ENCODE data around the gene PLXNC1. TPM values are rescaled to one million over a fixed set of nuclear protein-coding genes. Genes with fewer than 3 reads are reported as not detected.

Gene PLXNC1
- total and polyA plus RNA-seq, 2 of the 8 experiments (the other 6 are each of a cell fraction or from before 2014, with no cell fraction given) = 0.83 to 2.0 TPM

DNA sequence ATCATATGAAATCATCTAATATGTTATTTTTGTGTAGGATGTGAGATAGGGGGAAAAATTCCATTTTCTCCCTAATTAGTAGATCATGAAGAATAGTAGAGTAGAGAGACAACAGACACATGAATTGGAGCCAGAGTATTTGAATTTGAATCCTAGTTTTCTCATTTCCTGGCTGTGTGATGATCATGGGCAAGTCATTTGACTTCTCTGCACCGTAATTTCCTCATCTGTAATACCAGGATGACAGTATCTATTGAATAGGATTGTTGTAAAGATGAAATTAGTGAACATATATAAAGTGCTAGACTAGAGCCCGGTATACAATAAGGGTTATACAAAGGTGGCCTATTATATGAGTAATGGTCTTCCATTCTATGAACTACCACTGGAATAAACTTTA is 32.2 kb upstream of the PLXNC1 start:
- Histone ChIP-seq H2BK120ac (replicated peaks; ENCODE audit: low read depth, low read length) (no peak overlapping the region), H2BK15ac (ENCODE audit: low read length) (no peak overlapping the region), H4K91ac (replicated peaks; ENCODE audit: insufficient read length, low read length) (no peak overlapping the region), H2AK5ac (ENCODE audit: low read depth, low read length) (no peak overlapping the region), H3K27ac (ENCODE audit: low read depth, low read length) (no peak overlapping the region), H3K79me2 (ENCODE audit: control insufficient read depth in 1 of 2, insufficient read depth in 2 of 2, low read length in 2 of 2) (no peaks in the 10 kb centered on the region), H2BK20ac (ENCODE audit: low read length) (no peak overlapping the region), H3K4me1 (replicated peaks in 1 of 4; ENCODE audit: control insufficient read depth in 3 of 4, insufficient read depth in 4 of 4, low read length in 3 of 4) (peaks cover 0 to 5% (median 2%) of the 10 kb centered on the region in 4 experiments; a peak in 2 of 7 replicates), H4K8ac (ENCODE audit: extremely low read depth, insufficient read depth, low read length) (no peak overlapping the region), H3K23ac (ENCODE audit: insufficient read length) (no peak overlapping the region), H3K4me2 (ENCODE audit: insufficient read depth in 1 of 2, low read depth in 2 of 2, low read length in 2 of 2) (no peak overlapping the region), H2BK5ac (ENCODE audit: low read depth, low read length) (no peak overlapping the region), H3K9me3 (ENCODE audit: insufficient read depth in 2 of 2, low read depth in 1 of 2, low read length in 1 of 2) (no peaks in the 10 kb centered on the region), H2AFZ (ENCODE audit: low read length) (no peak overlapping the region), H3K36me3 (ENCODE audit: control insufficient read depth in 2 of 4, insufficient read depth in 4 of 4, low read length in 3 of 4) (no peaks in the 10 kb centered on the region), H3K14ac (ENCODE audit: insufficient read length) (no peak overlapping the region), H3K4me3 (ENCODE audit: extremely low read depth in 1 of 4, insufficient read depth in 2 of 4, low read depth in 3 of 4, low read length in 4 of 4) (no peak overlapping the region), H3K4ac (replicated peaks; ENCODE audit: insufficient read length, low read depth, low read length) (no peak overlapping the region), H4K5ac (ENCODE audit: insufficient read length, low read depth, low read length) (no peak overlapping the region), H3K27me3 (replicated peaks in 1 of 4; ENCODE audit: control insufficient read depth in 3 of 4, extremely low read depth in 1 of 4, insufficient read depth in 3 of 4, low read length in 3 of 4) (no peaks in the 10 kb centered on the region), H3K23me2 (ENCODE audit: low read depth, low read length) (no peaks in the 10 kb centered on the region), H3K18ac (ENCODE audit: extremely low read depth, low read length) (no peak overlapping the region), H3K9ac (replicated peaks in 1 of 4; ENCODE audit: extremely low read depth in 1 of 4, low read depth in 3 of 4, low read length in 3 of 4) (no peak overlapping the region), H2BK12ac (ENCODE audit: low read depth, low read length) (no peak overlapping the region), H4K20me1 (replicated peaks in 1 of 2; ENCODE audit: control insufficient read depth in 1 of 2, insufficient read depth in 2 of 2, low read length in 2 of 2) (no peaks in the 10 kb centered on the region), H3K79me1 (ENCODE audit: low read depth, low read length) (no peaks in the 10 kb centered on the region), H3K56ac (replicated peaks; ENCODE audit: insufficient read length, low read depth, low read length) (no peak overlapping the region)
- 94% methylated on average over 2 of the region's 2 CpGs; no CpG with 5 or more reads in 1 of the 2 experiments for WGBS, 2 experiments (ENCODE audit: extremely low coverage in 1 of 2, insufficient coverage in 1 of 2, insufficient read length in 1 of 2, insufficient replicate concordance in 2 of 2, low coverage in 1 of 2, low lambda C conversion rate in 2 of 2, missing lambda C conversion rate in 1 of 2)
- CTCF ChIA-PET (ENCODE audit: partially characterized antibody) = interaction anchor here (1.2 kb wide), 2 partner anchors 11 to 15 kb away, joined by 3 to 4 read pairs; no protein-coding TSS in a partner anchor
- FAIRE-seq = no peak
- no peak for TF ChIP-seq ASH2L (IDR thresholded peaks at IDR 0.05; ENCODE audit: low read length)
- TF ChIP-seq KDM5A (IDR thresholded peaks at IDR 0.05; ENCODE audit: low read length) = no peak
- no peak for TF ChIP-seq PHF8 (conservative IDR thresholded peaks at IDR 0.05; ENCODE audit: low read depth, low read length)
- TF ChIP-seq RXRA (IDR thresholded peaks at IDR 0.05; ENCODE audit: insufficient read depth, low read depth, low read length) = no peak
- no peak for TF ChIP-seq CREB1 (IDR thresholded peaks at IDR 0.05)
- TF ChIP-seq HDAC6 (IDR thresholded peaks at IDR 0.05; ENCODE audit: low read depth, low read length) = no peak
- no peak for TF ChIP-seq BACH1 (IDR thresholded peaks at IDR 0.05; ENCODE audit: low read length)
- no peak for TF ChIP-seq POU5F1 (IDR thresholded peaks at IDR 0.05; ENCODE audit: low read depth, low read length)
- no peak for TF ChIP-seq TCF12 (IDR thresholded peaks at IDR 0.05; ENCODE audit: low read depth, low read length)
- no peak for TF ChIP-seq KDM4A (IDR thresholded peaks at IDR 0.05; ENCODE audit: low read depth, low read length, severe bottlenecking)
- DNase-seq (ENCODE audit: low read depth in 1 of 2, low spot score in 2 of 2) = no peak
- POLR2A ChIA-PET (ENCODE audit: partially characterized antibody) = no interaction called here
